ENCODE measurements around the gene HNRNPAB.

- TF ChIP-seq CTCF (IDR thresholded peaks at IDR 0.05): peak in 1 of 6 experiments; percentile 7
- TF ChIP-seq POLR2A (IDR thresholded peaks at IDR 0.05): peak in 1 of 2 donors; percentile 60
These were observed 28.0 kb downstream of the HNRNPAB start, which contains the start of gene PHYKPL for GRCh38 chr5:178232124-178232919.
